Measurements from ENCODE around the gene SMURF1. TPM values are rescaled to one million over a fixed set of nuclear protein-coding genes. Genes with fewer than 3 reads are reported as not detected.

The SMURF1 gene
- total RNA-seq, 4 donors from 2014 or later, result 25.3 to 47.5 (median 36.5) TPM

DNA sequence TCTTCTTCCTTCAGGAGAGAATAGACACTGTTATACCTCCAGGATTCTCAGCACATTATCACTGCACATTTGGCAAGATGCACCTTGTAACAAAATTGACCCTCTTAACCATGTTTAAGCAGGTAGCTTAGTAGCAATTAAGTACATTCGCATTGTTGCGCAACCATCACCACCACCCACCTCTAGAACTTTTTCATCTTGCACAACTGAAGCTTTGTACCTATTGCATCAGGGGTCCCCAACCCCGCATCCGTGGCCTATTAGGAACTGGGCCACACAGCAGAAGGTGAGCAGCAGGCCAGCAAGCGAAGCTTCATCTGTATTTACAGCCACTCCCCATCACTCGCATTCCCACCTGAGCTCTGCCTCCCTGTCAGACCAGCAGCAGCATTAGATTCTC is 29.9 kb upstream of the SMURF1 start:
- intact Hi-C loops (cut with DNase I; ENCODE audit: low total_unique reads) (no loop called here), in situ Hi-C loops (cut with MboI; ENCODE audit: low pct_ligation_motif_present in 1 of 4, low pct_unique_long_range_greater_than_20kb in 1 of 4, low sequenced_read_pairs in 3 of 4) (loop anchor here in 1 of 4 donors (25.0 kb wide), 1 partner anchor 139 kb away; no protein-coding TSS in a partner anchor)
- H3K4me3 ChIP-seq, result no peak overlapping the region
- H3K36me3 ChIP-seq, result no peaks in the 10 kb centered on the region
- no peak for DNase-seq
- H3K9me3 ChIP-seq, result no peaks in the 10 kb centered on the region
- TF ChIP-seq POLR2AphosphoS5 (IDR thresholded peaks at IDR 0.05) (no peak), POLR2A (IDR thresholded peaks at IDR 0.05) (no peak), EP300 (IDR thresholded peaks at IDR 0.05; ENCODE audit: low read depth) (no peak)
- TF ChIP-seq, protein P1, sequence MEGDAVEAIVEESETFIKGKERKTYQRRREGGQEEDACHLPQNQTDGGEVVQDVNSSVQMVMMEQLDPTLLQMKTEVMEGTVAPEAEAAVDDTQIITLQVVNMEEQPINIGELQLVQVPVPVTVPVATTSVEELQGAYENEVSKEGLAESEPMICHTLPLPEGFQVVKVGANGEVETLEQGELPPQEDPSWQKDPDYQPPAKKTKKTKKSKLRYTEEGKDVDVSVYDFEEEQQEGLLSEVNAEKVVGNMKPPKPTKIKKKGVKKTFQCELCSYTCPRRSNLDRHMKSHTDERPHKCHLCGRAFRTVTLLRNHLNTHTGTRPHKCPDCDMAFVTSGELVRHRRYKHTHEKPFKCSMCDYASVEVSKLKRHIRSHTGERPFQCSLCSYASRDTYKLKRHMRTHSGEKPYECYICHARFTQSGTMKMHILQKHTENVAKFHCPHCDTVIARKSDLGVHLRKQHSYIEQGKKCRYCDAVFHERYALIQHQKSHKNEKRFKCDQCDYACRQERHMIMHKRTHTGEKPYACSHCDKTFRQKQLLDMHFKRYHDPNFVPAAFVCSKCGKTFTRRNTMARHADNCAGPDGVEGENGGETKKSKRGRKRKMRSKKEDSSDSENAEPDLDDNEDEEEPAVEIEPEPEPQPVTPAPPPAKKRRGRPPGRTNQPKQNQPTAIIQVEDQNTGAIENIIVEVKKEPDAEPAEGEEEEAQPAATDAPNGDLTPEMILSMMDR (IDR thresholded peaks at IDR 0.05), result no peak
- no peak overlapping the region for H3K27ac ChIP-seq
- no peaks in the 10 kb centered on the region for H3K27me3 ChIP-seq
- 76 to 100% methylated on average over 1 to 6 of the region's 6 CpGs for WGBS, 2 donors (ENCODE audit: low coverage in 1 of 2)
- no peaks in the 10 kb centered on the region for H3K4me1 ChIP-seq

DNA sequence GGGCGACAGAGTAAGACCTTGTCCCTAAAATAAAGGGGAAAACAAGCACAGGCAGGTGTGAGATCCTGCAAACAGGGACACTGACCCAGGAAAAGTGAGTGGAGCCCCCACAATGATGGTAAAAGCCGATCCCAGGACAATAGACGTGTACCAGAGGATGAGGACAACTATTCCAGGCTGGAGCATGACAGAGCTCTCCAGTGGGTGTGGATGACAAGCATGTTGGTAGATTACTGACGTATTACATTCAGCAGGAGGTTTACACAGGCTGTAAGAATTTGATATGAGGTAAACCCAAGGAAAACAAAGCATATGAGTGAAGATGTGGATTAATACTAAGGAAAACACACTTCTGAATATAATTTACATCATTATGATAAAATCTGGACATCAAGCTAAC is 27.8 kb upstream of the SMURF1 start:
- no peaks in the 10 kb centered on the region for H3K36me3 ChIP-seq
- no peak overlapping the region for H3K27ac ChIP-seq
- DNase-seq, result no peak
- no peaks in the 10 kb centered on the region for H3K27me3 ChIP-seq
- no peaks in the 10 kb centered on the region for H3K9me3 ChIP-seq
- intact Hi-C loops (cut with DNase I; ENCODE audit: low total_unique reads) (no loop called here), in situ Hi-C loops (cut with MboI; ENCODE audit: low pct_ligation_motif_present in 1 of 4, low pct_unique_long_range_greater_than_20kb in 1 of 4, low sequenced_read_pairs in 3 of 4) (loop anchor here in 1 of 4 donors (25.0 kb wide), 1 partner anchor 141 kb away; no protein-coding TSS in a partner anchor)
- no peak overlapping the region for H3K4me3 ChIP-seq
- H3K4me1 ChIP-seq, result no peaks in the 10 kb centered on the region
- WGBS, 2 donors (ENCODE audit: low coverage in 1 of 2), result 78 to 81% methylated on average over 2 to 4 of the region's 4 CpGs
- TF ChIP-seq, protein P1 (IDR thresholded peaks at IDR 0.05), result no peak
- TF ChIP-seq EP300 (IDR thresholded peaks at IDR 0.05; ENCODE audit: low read depth) (no peak), POLR2AphosphoS5 (IDR thresholded peaks at IDR 0.05) (no peak), POLR2A (IDR thresholded peaks at IDR 0.05) (no peak)

DNA sequence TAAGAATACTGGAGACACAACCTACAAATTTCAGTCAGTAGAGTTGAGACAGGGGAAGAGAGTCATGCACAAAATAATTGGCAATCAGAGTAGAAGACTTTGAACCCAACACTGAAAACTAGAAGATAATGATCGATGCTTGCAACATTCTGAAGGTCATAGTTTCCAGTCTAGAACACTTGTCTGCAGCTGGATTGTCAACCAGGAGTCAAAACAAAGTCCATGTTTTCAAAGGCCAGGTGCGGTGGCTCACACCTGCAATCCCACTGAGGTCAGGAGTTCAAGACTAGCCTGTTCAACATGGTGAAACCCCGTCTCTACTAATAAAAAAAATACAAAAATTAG is 26.8 kb upstream of the SMURF1 start:
- Histone ChIP-seq H3K27me3 (no peaks in the 10 kb centered on the region), H3K27ac (no peak overlapping the region), H3K4me1 (no peaks in the 10 kb centered on the region), H3K9me3 (no peaks in the 10 kb centered on the region), H3K36me3 (no peaks in the 10 kb centered on the region), H3K4me3 (no peak overlapping the region)
- DNase-seq, result no peak
- in situ Hi-C loops (cut with MboI; ENCODE audit: low pct_ligation_motif_present in 1 of 4, low pct_unique_long_range_greater_than_20kb in 1 of 4, low sequenced_read_pairs in 3 of 4), result loop anchor here in 1 of 4 donors (25.0 kb wide), 1 partner anchor 142 kb away; no protein-coding TSS in a partner anchor
- TF ChIP-seq POLR2AphosphoS5 (IDR thresholded peaks at IDR 0.05) (no peak), EP300 (IDR thresholded peaks at IDR 0.05; ENCODE audit: low read depth) (no peak), POLR2A (IDR thresholded peaks at IDR 0.05) (no peak)
- intact Hi-C loops (cut with DNase I; ENCODE audit: low total_unique reads), result no loop called here
- WGBS, 2 donors (ENCODE audit: low coverage in 1 of 2), result 49 to 57% methylated on average over 3 of the region's 3 CpGs

DNA sequence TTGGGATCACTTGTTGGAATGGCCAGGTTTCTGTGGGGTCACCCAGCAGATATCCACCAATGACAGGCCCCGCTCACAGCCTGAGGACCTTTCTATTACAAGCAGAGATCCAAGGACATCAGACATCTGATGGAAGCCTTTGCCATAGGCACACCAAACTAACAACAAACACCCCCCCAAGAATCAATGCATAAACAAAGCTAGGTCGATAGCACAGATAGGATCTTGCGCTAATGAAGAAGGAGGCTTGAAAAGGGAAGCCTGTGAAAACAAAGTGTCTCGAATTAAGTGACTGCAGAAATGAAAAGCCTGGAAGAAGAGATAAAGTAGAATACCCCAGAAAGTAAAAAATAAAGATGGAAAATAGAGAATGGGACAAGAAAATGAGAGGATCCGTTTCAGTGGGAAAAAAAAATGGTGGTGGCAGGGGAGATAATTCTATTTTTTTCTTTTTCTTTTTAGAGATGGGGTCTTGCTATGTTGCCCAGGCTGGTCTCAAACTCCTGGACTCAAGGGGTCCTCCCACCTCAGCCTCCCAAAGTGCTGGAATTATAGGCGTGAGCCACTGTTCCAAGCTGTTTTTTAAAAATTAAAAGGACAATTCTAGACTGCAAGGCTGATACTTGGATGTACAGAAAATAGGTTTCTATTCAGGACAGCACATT is 26.3 kb upstream of the SMURF1 start:
- no peaks in the 10 kb centered on the region for H3K9me3 ChIP-seq
- WGBS, 2 donors (ENCODE audit: low coverage in 1 of 2), result 86 to 87% methylated on average over 6 of the region's 6 CpGs
- no peak overlapping the region for H3K27ac ChIP-seq
- TF ChIP-seq EP300 (IDR thresholded peaks at IDR 0.05; ENCODE audit: low read depth), result no peak
- TF ChIP-seq, protein P1 (IDR thresholded peaks at IDR 0.05), result no peak
- no peak for TF ChIP-seq POLR2A (IDR thresholded peaks at IDR 0.05)
- TF ChIP-seq POLR2AphosphoS5 (IDR thresholded peaks at IDR 0.05), result no peak
- no peaks in the 10 kb centered on the region for H3K4me1 ChIP-seq
- no peaks in the 10 kb centered on the region for H3K36me3 ChIP-seq
- in situ Hi-C loops (cut with MboI; ENCODE audit: low pct_ligation_motif_present in 1 of 4, low pct_unique_long_range_greater_than_20kb in 1 of 4, low sequenced_read_pairs in 3 of 4), result loop anchor here in 1 of 4 donors (25.0 kb wide), 1 partner anchor 142 kb away; no protein-coding TSS in a partner anchor
- intact Hi-C loops (cut with DNase I; ENCODE audit: low total_unique reads), result no loop called here
- DNase-seq, result no peak
- H3K4me3 ChIP-seq, result no peak overlapping the region
- no peaks in the 10 kb centered on the region for H3K27me3 ChIP-seq
